COLO829 (cell line): ENCODE data around the gene SLC6A6.
A peak's percentile ranks its signal among the peaks of the same experiment; 100 is the strongest.

ENCODE experiments used
- DNase-seq: peaks from one replicate; pipeline ENCODE4 v3.0.0; 2012; ENCODE audit warnings: low spot score

SLC6A6 gene

DNA sequence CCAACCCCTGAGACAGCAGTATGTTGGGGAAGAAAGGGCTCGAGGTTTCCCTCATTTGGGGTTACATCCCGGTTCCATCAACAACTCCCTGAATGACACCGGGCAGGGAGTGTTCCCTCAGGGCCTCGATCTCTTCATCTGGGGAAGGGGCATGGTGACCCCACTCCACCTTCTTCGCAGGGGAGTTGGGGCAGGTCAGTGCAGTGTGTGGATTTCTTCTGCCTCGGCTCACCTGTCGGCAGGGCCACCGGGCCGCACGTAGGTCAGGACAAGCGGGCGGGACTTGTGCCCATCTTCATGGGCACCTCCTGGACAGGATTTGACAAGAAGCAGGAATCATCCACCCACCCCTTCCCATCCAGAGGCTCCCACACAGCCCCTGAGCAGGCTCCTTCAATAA is 120.4 kb downstream of the SLC6A6 start:
- no peak for DNase-seq

DNA sequence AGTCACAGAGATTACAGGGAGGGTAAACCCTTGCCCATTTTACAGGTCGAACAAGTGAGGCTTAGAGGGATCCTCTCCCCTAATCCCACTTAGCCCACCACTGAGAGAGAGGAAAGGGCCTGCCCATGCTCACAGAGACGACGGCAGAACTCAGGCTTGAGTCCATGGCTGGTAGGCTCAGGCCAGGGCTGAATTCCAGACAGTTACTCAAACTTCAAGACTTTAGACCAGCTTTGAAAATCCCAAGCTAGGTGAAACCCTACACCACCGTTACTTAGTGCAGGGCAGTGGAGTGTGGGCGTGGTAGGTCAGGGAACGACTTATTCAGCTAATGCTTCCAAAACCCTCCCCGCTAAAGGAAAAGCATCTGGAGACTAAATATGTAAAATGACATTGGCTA is 121.4 kb downstream of the SLC6A6 start:
- DNase-seq, result no peak

- no peak for DNase-seq
These were observed 121.9 kb downstream of the SLC6A6 start for GRCh38 chr3:14524311-14524711.

DNA sequence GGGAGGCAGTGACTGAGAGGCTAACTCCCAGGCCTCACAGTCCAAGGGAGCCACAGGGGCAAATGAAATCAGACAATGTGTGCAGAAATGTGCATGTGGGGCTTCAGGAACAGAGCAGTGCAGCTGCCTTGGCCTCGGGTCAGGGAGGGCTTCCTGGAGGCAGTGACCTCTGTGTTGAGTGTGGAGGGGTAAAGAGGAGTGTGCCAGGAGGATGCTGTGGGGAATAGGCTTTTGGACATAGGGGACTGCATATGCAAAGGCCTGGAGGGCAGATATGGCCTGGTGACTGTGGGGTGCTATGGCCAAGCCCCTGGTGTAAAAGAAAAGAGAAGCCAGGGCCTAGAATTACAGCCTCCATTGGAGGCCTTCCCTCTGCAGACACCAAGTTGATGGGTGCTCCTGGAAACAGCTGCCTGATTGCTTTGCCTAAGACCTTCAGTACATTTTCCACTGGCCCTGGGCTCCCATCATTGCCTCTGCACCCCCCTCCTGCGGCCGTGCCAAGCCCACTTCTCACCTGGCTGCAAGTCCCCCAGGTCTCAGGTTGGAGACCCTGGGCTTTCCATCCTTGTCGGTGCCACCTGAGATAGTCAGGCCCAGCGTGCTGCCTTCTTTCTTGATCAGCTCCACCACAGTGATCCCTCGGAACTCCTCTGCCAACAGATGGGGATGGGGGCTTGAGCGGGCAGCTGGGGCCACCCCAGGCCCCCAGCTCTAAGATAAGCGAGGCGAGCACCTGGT is 122.7 kb downstream of the SLC6A6 start:
- no peak for DNase-seq

- no peak for DNase-seq
These were observed 123.6 kb downstream of the SLC6A6 start for GRCh38 chr3:14525685-14526631.

- no peak for DNase-seq
These were observed 125.7 kb downstream of the SLC6A6 start for GRCh38 chr3:14528081-14528480.

- DNase-seq, result no peak
These were observed 129.5 kb downstream of the SLC6A6 start for GRCh38 chr3:14531856-14532395.

- DNase-seq, result no peak
These were observed 130.5 kb downstream of the SLC6A6 start for GRCh38 chr3:14532691-14533456.

DNA sequence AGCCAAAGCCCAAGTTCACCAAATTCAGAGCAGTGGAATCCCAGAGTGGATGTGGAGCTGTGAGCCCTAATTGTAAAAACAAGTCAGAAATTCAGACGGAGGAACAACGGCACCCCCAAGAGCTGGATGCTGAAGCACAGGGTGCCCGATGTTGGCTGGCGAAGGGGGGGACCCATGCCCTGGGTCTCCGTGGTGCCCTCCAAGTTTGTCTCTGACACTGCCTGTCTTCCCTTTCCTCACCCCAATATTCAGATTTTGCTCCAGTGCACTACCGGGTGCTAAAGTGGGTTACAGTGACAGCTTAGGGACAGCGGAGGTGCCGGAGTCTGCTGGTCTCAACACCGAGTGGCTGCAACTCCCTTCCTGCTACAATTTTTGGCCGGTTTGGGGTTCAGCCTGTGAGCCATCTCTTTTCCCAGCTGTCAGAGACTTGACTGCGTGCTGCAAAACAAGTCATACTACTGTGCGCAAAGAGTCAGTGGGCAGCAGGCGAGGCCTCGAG is 131.1 kb downstream of the SLC6A6 start:
- no peak for DNase-seq

DNA sequence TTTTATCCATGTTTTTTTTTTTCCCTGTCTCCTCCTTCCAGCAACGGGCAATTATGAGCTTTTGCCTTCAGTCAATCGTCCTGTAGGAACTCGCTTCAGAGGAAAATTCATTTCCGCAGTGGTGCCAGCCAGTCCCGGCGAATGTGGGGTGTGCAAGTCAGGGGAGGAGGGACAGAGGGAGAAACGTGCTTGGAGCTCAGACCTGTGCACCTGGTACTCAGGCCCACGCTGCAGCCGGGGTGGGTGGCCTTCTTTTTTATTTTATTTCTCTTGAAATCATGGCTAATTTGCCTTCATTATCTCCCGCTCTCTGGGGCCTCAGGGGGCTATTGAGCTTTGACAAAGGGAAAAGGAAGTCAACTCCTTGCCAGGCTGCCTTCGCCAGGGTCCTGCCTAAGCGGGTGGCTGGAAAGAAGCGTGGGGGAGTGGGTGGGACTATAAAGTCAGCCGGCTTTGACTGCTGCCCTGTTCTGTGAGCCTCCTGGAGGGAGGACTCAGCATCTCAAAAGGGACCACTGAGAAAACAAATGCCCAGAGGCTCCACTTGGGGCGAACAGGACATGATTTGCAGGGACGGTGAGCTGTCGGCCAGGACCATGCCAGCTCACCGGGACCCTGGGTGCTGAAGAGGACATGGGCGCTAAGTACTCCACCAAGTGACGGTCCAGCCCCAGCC is 132.2 kb downstream of the SLC6A6 start:
- no peak for DNase-seq

DNA sequence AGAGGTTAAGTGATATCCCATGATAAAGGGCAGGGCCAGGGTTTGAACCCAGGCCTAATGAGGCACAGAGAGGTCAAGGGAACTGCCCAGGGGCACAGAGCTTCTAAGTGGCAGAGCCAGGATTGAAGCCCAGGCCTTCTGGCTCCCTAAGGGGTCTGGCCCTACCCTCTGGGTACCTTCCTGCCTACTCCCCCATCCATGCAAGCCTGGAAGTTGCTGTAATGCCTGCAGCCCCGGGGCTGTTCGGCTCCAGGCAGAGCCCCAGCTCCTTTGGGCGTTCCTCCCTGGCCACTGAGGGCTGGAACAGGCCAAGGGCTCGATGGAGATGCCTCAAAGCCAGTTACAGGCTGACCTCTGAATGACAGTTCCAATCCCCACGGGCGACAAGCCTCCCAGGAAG is 133.2 kb downstream of the SLC6A6 start:
- DNase-seq, result no peak

GRCh38 chr3:14536055-14536815 is 133.8 kb downstream of the SLC6A6 start:
- no peak for DNase-seq

DNA sequence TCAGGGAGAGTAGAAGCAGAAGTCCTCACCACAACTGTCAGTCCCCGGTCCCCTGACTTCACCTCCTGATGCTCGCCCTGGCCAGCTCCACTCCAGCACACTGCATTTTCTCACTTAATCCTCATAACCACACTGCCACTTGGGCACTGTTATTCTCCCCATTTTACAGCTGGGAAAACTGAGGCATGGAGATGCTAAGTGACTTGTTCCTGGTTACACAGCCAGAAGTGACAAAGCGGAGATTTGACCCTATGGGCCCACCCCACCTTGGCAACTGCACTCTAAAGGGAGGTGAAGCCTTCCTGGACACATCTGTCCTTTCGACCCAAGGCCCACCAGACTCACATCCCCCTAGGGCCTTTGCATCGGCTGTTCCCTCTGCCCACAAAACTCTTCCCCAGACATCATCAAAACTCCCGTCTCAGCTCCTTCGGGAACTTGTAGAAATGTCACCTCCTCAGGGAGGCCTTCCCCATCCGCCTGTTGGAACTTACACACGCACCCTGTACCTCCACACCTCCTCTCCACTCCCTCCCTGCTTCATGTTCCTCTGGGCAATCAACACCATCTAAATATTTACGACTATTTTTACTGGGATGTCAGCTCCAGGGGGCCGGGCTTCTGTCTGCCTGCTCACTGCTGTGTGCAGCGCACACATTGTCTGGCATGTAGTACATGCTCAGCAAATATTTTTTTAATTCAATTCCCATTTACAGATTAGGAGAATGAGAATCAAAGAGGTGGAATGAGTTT is 134.6 kb downstream of the SLC6A6 start:
- DNase-seq, result no peak

DNA sequence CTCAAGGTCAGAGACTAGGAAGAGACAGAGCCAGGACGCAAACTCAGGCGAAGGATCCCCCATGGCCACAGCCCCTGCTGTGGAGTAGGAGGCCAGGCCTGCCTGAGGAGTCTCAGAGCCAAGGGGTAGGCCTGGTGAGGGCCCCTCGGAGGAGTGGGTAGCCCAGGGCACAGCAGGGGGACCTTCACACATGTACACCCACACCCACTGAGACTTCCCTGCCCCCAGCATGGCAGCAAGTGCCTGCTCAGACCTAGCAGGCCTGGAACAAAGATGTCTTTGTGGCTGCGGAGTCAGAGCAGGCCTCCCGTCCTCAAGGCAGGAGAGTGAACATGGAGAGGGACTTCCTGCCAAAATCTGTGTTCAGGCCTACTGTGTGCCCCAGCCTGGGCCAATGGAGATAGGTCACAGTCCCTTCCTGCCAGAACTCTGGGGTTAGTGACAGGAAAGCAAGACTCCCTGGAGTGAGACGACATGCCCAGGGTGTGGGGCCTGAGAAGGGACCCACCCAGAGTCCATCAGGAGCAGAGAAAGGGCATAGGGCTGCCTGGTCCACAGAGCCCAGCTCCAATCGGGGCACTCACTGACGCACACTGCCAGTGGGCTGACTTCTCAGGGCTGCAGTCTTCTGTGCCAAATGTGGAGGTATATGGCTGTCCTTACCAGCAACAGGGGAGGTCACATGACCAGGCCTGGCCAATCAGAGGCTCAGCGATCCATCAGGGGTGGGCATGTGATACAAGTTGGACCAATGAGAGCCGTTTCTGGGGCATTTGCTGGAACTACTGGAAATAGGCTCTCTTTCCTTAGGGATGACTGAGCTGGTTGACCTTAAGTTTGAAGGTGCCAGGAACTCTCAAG is 135.4 kb downstream of the SLC6A6 start:
- peak; percentile 63 for DNase-seq

- DNase-seq, result no peak
These were observed 136.2 kb downstream of the SLC6A6 start for GRCh38 chr3:14538451-14539088.
